HFFc6 (cell line): ENCODE measurements around the gene SPATA6L. TPM values are rescaled to one million over a fixed set of nuclear protein-coding genes. Genes with fewer than 3 reads are reported as not detected.

Source experiments
- DNase-seq: peaks from one replicate; pipeline ENCODE4 v3.0.0-alpha.2; 2018
- H3K27ac Mint-ChIP-seq: 2 replicates; pipeline ENCODE4 v1.8.0; 2020; ENCODE audit warnings: mild to moderate bottlenecking, mixed read lengths
- H3K27me3 Mint-ChIP-seq: 2 replicates; pipeline ENCODE4 v1.8.0; 2021; ENCODE audit warnings: mild to moderate bottlenecking, moderate library complexity, mixed read lengths; ENCODE audit not compliant: insufficient read depth
- H3K36me3 Mint-ChIP-seq: 2 replicates; pipeline ENCODE4 v1.8.0; 2021; ENCODE audit warnings: low read depth, mixed read lengths
- H3K4me1 Mint-ChIP-seq: 2 replicates; pipeline ENCODE4 v1.8.0; 2020; ENCODE audit warnings: low read depth, mixed read lengths
- H3K4me3 Mint-ChIP-seq: 2 replicates; pipeline ENCODE4 v1.8.0; 2020; ENCODE audit warnings: mild to moderate bottlenecking, moderate library complexity, mixed read lengths
- H3K9me3 Mint-ChIP-seq: 2 replicates; pipeline ENCODE4 v1.8.0; 2020; ENCODE audit warnings: mild to moderate bottlenecking, mixed read lengths
- CTCF ChIP-seq: fragments of 200-600 bp; sonication (generic); IDR thresholded peaks from 2 replicates; pipeline ENCODE4 v1.5.0; 2021; ENCODE audit warnings: antibody characterized with exemption, mild to moderate bottlenecking
- total RNA-seq, 6 experiments: library from RNA; stranded (reverse); fragmentation: NEBNext Ultra II Directional; extraction: Animal tissue kit (Norgen Biotek cat#: 25700); gene quantifications; 2 replicates in 1 of 6; 3 replicates in 5 of 6; pipeline ENCODE4 v1.2.3, GENCODE V29; 2021

The SPATA6L gene
- total RNA-seq, 6 experiments from 2014 or later, result 0.27 to 0.73 (median 0.54) TPM; not detected in 2

GRCh38 chr9:4592295-4592694 lies 74.0 kb downstream of the SPATA6L start:
- no peaks in the 10 kb centered on the region for H3K36me3 Mint-ChIP-seq
- H3K4me1 Mint-ChIP-seq, result peaks cover 4% of the 10 kb centered on the region; the same call in 1 of the 2 replicates
- DNase-seq, result no peak
- H3K4me3 Mint-ChIP-seq, result no peak overlapping the region
- no peaks in the 10 kb centered on the region for H3K9me3 Mint-ChIP-seq
- H3K27me3 Mint-ChIP-seq, result peaks cover 21% of the 10 kb centered on the region
- H3K27ac Mint-ChIP-seq, result no peak overlapping the region
- no peak for TF ChIP-seq CTCF

- H3K36me3 Mint-ChIP-seq, result no peaks in the 10 kb centered on the region
- H3K9me3 Mint-ChIP-seq, result no peaks in the 10 kb centered on the region
- no peak for DNase-seq
- no peak overlapping the region for H3K4me3 Mint-ChIP-seq
- TF ChIP-seq CTCF, result no peak
- H3K27ac Mint-ChIP-seq, result no peak overlapping the region
- H3K4me1 Mint-ChIP-seq, result peaks cover 4% of the 10 kb centered on the region; the same call in 1 of the 2 replicates
- peaks cover 18% of the 10 kb centered on the region for H3K27me3 Mint-ChIP-seq
Measured at GRCh38 chr9:4591123-4591500, 75.2 kb downstream of the SPATA6L start.

GRCh38 chr9:4590430-4591122 lies 75.7 kb downstream of the SPATA6L start:
- Mint-ChIP-seq H3K27me3 (peaks cover 18% of the 10 kb centered on the region), H3K27ac (no peak overlapping the region), H3K4me3 (no peak overlapping the region), H3K36me3 (no peaks in the 10 kb centered on the region), H3K9me3 (no peaks in the 10 kb centered on the region), H3K4me1 (peaks cover 4% of the 10 kb centered on the region; the same call in 1 of the 2 replicates)
- no peak for DNase-seq
- TF ChIP-seq CTCF, result no peak

GRCh38 chr9:4588721-4589120 lies 77.6 kb downstream of the SPATA6L start:
- Mint-ChIP-seq H3K27me3 (peaks cover 11% of the 10 kb centered on the region), H3K36me3 (no peaks in the 10 kb centered on the region), H3K9me3 (no peaks in the 10 kb centered on the region), H3K4me3 (no peak overlapping the region), H3K27ac (no peak overlapping the region), H3K4me1 (peaks cover 3% of the 10 kb centered on the region; the same call in 1 of the 2 replicates)
- DNase-seq, result no peak
- TF ChIP-seq CTCF, result no peak

GRCh38 chr9:4585135-4585534 lies 81.1 kb downstream of the SPATA6L start:
- no peak for TF ChIP-seq CTCF
- no peaks in the 10 kb centered on the region; the same call in 1 of the 2 replicates for H3K4me1 Mint-ChIP-seq
- H3K4me3 Mint-ChIP-seq, result no peak overlapping the region

More at GRCh38 chr9:4585135-4585534, 81.1 kb downstream of the SPATA6L start:
- no peak overlapping the region for H3K27ac Mint-ChIP-seq
- H3K9me3 Mint-ChIP-seq, result no peaks in the 10 kb centered on the region
- peaks cover 5% of the 10 kb centered on the region; the same call in 1 of the 2 replicates for H3K27me3 Mint-ChIP-seq
- no peak for DNase-seq
- no peaks in the 10 kb centered on the region for H3K36me3 Mint-ChIP-seq
